Keratinocyte (primary cell): ENCODE measurements around the gene HPSE2. TPM values are rescaled to one million over a fixed set of nuclear protein-coding genes. Genes with fewer than 3 reads are reported as not detected.
"Not testable (repeated sequence)": the region's sequence is repeated elsewhere in the genome, so short reads cannot be mapped to it uniquely, and the experiment has no call there.

Source experiments
- DNase-seq: peaks from one replicate; pipeline ENCODE4 v3.0.0-alpha.2; 2011; ENCODE audit warnings: low read depth, missing footprints, low spot score
- FAIRE-seq: peaks from 2 replicates; lab custom pipeline; 2011; peaks lifted over from hg19 to GRCh38; lab: Jason Lieb, UNC
- H2AFZ ChIP-seq: 2 replicates; pipeline ENCODE4 v1.6.0; 2012; ENCODE audit warnings: low read length, control low read depth, inconsistent platforms; ENCODE audit not compliant: control insufficient read depth
- H3K27ac ChIP-seq: 2 replicates; pipeline ENCODE4 v1.5.1; 2011; ENCODE audit warnings: low read length; ENCODE audit not compliant: control insufficient read depth, insufficient read depth
- H3K27me3 ChIP-seq: 3 replicates; pipeline ENCODE4 v1.6.0; 2011; ENCODE audit warnings: low read length; ENCODE audit not compliant: control insufficient read depth, insufficient read depth; ENCODE audit errors: extremely low read depth
- H3K36me3 ChIP-seq, 2 experiments: 2 replicates in 1 of 2; 3 replicates in 1 of 2; pipeline ENCODE4 v1.5.1; 2011; ENCODE audit warnings: low read length in 2 of 2, mild to moderate bottlenecking in 1 of 2; ENCODE audit not compliant: control insufficient read depth in 2 of 2, insufficient read depth in 2 of 2; ENCODE audit errors: extremely low read depth in 1 of 2
- H3K4me1 ChIP-seq: 3 replicates; pipeline ENCODE4 v1.5.1; 2011; ENCODE audit warnings: low read length; ENCODE audit not compliant: control insufficient read depth, insufficient read depth; ENCODE audit errors: extremely low read depth
- H3K4me2 ChIP-seq: 3 replicates; pipeline ENCODE4 v1.6.0; 2011; ENCODE audit warnings: low read depth, low read length; ENCODE audit not compliant: control insufficient read depth, insufficient read depth; ENCODE audit errors: extremely low read depth
- H3K4me3 ChIP-seq, 3 experiments: fragments of 200-600 bp in 1 of 3; sonication (generic) in 1 of 3; 2 replicates in 2 of 3; 3 replicates in 1 of 3; pipeline ENCODE4 v1.5.1; 2011 to 2016; ENCODE audit warnings: low read length in 3 of 3, mild to moderate bottlenecking in 3 of 3, control low read depth in 2 of 3, inconsistent platforms in 1 of 3, low read depth in 1 of 3, mixed read lengths in 1 of 3, mixed run types in 1 of 3, moderate library complexity in 1 of 3; ENCODE audit not compliant: control insufficient read depth in 2 of 3, insufficient read depth in 2 of 3; ENCODE audit errors: extremely low read depth in 1 of 3
- H3K79me2 ChIP-seq: 2 replicates; pipeline ENCODE4 v1.6.0; 2012; ENCODE audit warnings: low read length; ENCODE audit not compliant: control insufficient read depth, insufficient read depth
- H3K9ac ChIP-seq: 3 replicates; pipeline ENCODE4 v1.6.0; 2011; ENCODE audit warnings: low read length; ENCODE audit not compliant: control insufficient read depth, insufficient read depth; ENCODE audit errors: extremely low read depth
- H3K9me1 ChIP-seq: 3 replicates; pipeline ENCODE4 v1.6.0; 2011; ENCODE audit warnings: low read length; ENCODE audit not compliant: control insufficient read depth, insufficient read depth; ENCODE audit errors: extremely low read depth
- H3K9me3 ChIP-seq: 2 replicates; pipeline ENCODE4 v1.5.1; 2012; ENCODE audit warnings: low read depth, low read length; ENCODE audit not compliant: control insufficient read depth
- H4K20me1 ChIP-seq: 3 replicates; pipeline ENCODE4 v1.6.0; 2011; ENCODE audit warnings: low read length; ENCODE audit not compliant: control insufficient read depth, insufficient read depth; ENCODE audit errors: extremely low read depth
- EZH2 ChIP-seq: IDR thresholded peaks from one replicate; pipeline ENCODE4 v1.6.1; 2012; ENCODE audit warnings: inconsistent platforms, mild to moderate bottlenecking, low read length, moderate library complexity
- dilution Hi-C: fragments of 300-500 bp; cut with MboI; formaldehyde crosslinking; loops from one replicate; pipeline ENCODE4 v1.7.0; 2020; ENCODE audit warnings: low sequenced_read_pairs; ENCODE audit not compliant: extremely low pct_ligation_motif_present
- polyA plus RNA-seq, 5 experiments: library from polyadenylated mRNA; depleted of rRNA in 3 of 5; stranded (reverse) in 3 of 5; stranded (forward) in 1 of 5; unstranded in 1 of 5; fragments of >200 nt; gene quantifications; 1 replicate in 1 of 5; 2 replicates in 3 of 5; 3 replicates in 1 of 5; pipeline versions ENCODE4 v1.2.1 to v1.2.3, GENCODE V29; 2011 to 2012; ENCODE audit warnings: missing spikeins in 2 of 5, low read depth in 1 of 5, low replicate concordance in 1 of 5
- TF ChIP-seq, protein P1 (sequence below), 3 experiments: IDR thresholded peaks in 1 of 3; conservative IDR thresholded peaks in 1 of 3; optimal IDR thresholded peaks in 1 of 3; 2 replicates in 2 of 3; 3 replicates in 1 of 3; pipeline versions ENCODE3 to v1.5.1; 2011; ENCODE audit warnings: low read length in 3 of 3, mild to moderate bottlenecking in 3 of 3, moderate library complexity in 2 of 3, control low read depth in 1 of 3, inconsistent platforms in 1 of 3; ENCODE audit not compliant: insufficient read depth in 2 of 3; ENCODE audit errors: extremely low read depth in 1 of 3

HPSE2 gene
- polyA plus RNA-seq, 1 donor (not counting 4 experiments of a cell fraction or from before 2014, with no cell fraction given) = 0.01 TPM

- Histone ChIP-seq H4K20me1 (no peaks in the 10 kb centered on the region), H2AFZ (no peak overlapping the region), H3K4me2 (no peak overlapping the region), H3K4me1 (no peaks in the 10 kb centered on the region), H3K4me3 (no peak overlapping the region), H3K36me3 (no peaks in the 10 kb centered on the region), H3K9ac (no peak overlapping the region), H3K27me3 (no peaks in the 10 kb centered on the region), H3K9me3 (no peaks in the 10 kb centered on the region), H3K9me1 (no peaks in the 10 kb centered on the region), H3K27ac (no peak overlapping the region), H3K79me2 (no peaks in the 10 kb centered on the region)
- DNase-seq (no peak), FAIRE-seq (no peak)
- dilution Hi-C loops = no loop called here
- TF ChIP-seq, protein P1, sequence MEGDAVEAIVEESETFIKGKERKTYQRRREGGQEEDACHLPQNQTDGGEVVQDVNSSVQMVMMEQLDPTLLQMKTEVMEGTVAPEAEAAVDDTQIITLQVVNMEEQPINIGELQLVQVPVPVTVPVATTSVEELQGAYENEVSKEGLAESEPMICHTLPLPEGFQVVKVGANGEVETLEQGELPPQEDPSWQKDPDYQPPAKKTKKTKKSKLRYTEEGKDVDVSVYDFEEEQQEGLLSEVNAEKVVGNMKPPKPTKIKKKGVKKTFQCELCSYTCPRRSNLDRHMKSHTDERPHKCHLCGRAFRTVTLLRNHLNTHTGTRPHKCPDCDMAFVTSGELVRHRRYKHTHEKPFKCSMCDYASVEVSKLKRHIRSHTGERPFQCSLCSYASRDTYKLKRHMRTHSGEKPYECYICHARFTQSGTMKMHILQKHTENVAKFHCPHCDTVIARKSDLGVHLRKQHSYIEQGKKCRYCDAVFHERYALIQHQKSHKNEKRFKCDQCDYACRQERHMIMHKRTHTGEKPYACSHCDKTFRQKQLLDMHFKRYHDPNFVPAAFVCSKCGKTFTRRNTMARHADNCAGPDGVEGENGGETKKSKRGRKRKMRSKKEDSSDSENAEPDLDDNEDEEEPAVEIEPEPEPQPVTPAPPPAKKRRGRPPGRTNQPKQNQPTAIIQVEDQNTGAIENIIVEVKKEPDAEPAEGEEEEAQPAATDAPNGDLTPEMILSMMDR (optimal IDR thresholded peaks at IDR 0.05 in 1 of 3, IDR thresholded peaks at IDR 0.05 in 1 of 3, conservative IDR thresholded peaks at IDR 0.05 in 1 of 3; ENCODE audit: extremely low read depth in 1 of 3, insufficient read depth in 2 of 3, low read length in 3 of 3) = no peak
- TF ChIP-seq EZH2 = no peak
These were observed 680.5 kb downstream of the HPSE2 start for GRCh38 chr10:98555021-98555619.

GRCh38 chr10:98541561-98541960 lies 694.1 kb downstream of the HPSE2 start:
- H3K9me3 ChIP-seq, H3K4me2 ChIP-seq, FAIRE-seq, H3K79me2 ChIP-seq, dilution Hi-C loops, H3K9me1 ChIP-seq, H2AFZ ChIP-seq, H3K4me1 ChIP-seq, H3K9ac ChIP-seq, H4K20me1 ChIP-seq, H3K4me3 ChIP-seq, DNase-seq, H3K27me3 ChIP-seq, H3K36me3 ChIP-seq, H3K27ac ChIP-seq: not testable (repeated sequence)

DNA sequence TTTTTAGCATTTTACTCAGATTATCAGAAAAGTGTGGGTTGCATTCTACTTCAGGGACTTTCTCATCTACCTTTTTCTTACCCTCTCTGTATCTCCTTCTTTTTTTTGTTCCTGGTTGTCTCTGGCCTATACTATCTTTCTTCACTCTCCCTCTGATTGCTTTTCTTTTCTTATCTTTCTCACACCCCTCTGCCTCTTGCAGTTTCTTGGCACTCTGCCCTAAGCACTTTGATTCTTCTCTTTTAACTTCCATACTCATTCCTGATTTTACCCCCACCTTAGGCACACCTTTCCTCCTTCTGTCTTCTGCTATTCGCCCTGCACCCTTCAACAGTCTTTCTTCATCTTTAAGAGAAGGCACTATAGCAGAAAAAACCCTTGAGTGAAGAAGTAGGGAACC lies 696.1 kb downstream of the HPSE2 start:
- Histone ChIP-seq H3K9me3 (no peaks in the 10 kb centered on the region), H2AFZ (no peak overlapping the region), H3K27me3 (no peaks in the 10 kb centered on the region), H3K9ac (no peak overlapping the region), H3K9me1 (no peaks in the 10 kb centered on the region), H3K27ac (no peak overlapping the region), H3K4me2 (no peak overlapping the region), H4K20me1 (no peaks in the 10 kb centered on the region), H3K36me3 (no peaks in the 10 kb centered on the region), H3K4me3 (no peak overlapping the region), H3K79me2 (no peaks in the 10 kb centered on the region), H3K4me1 (no peaks in the 10 kb centered on the region)
- DNase-seq (no peak), FAIRE-seq (no peak)
- dilution Hi-C loops = no loop called here
- TF ChIP-seq EZH2 = no peak
- TF ChIP-seq, protein P1 (optimal IDR thresholded peaks at IDR 0.05 in 1 of 3, IDR thresholded peaks at IDR 0.05 in 1 of 3, conservative IDR thresholded peaks at IDR 0.05 in 1 of 3; ENCODE audit: extremely low read depth in 1 of 3, insufficient read depth in 2 of 3, low read length in 3 of 3) = no peak
